IPS-18c (cell line): ENCODE measurements around the gene NT5E.
A peak's percentile ranks its signal among the peaks of the same experiment; 100 is the strongest.

Experiments used
- H3K4me3 ChIP-seq: 2 replicates; pipeline ENCODE4 v1.7.0; 2013; ENCODE audit warnings: low read depth, mild to moderate bottlenecking, low read length, moderate library complexity; ENCODE audit not compliant: insufficient read depth
- H3K9me3 ChIP-seq: one replicate; pipeline ENCODE4 v1.6.1; 2013; ENCODE audit warnings: mild to moderate bottlenecking, low read length, moderate library complexity; ENCODE audit not compliant: control insufficient read depth, insufficient read depth

NT5E gene

DNA sequence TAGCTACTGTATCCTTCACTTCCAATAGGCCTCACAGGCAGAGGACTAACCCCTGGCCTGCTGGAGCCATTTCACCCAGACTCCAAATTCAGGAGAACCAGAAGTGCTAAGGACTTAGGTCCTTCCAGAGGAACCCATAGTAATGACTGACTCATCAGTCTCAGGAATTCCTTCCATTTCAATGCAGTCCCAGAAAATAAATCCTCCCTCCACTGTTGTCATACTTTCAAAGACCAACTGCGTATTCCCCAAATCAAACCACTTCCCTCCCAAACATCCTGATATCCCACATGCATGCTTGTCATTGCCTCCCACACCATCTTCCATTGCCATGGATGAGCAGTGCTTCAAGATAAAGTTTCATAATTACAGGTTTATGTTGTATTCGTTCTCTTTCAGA, 31.8 kb upstream of the NT5E start:
- Histone ChIP-seq H3K9me3 (no peaks in the 10 kb centered on the region), H3K4me3 (no peak overlapping the region)

DNA sequence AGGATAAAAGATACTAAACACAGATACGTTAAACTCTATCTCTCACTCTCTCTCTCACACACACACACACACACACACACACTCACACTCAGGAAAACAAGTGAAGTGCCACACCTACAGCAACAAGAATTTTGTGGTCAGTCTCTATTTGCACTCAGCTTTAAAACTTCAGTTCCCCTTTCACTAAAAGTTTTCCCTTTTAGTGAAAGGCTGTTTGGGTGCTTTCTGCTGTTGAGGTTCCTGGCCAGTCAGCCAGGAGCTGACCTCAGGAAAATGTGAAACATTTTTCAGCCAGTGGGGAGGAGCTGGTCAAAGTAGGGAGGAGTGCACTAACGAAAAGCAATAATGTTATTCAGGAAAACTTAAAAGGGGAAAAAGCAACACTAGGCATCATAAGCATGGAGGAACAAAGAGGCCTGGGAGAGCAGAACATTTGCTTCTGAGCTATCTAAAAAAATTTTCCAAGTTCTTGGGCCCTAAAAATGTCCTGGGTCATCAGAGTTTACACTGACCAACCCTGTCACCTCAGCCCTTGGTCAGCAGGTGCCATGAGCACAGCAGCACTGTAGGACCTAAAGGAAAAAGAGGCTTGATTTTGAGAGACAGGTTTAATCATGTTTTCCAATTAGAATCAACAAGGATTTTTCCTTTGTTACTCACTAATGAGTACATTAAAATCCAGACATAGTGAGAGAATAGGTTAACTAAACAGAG, 30.7 kb upstream of the NT5E start:
- Histone ChIP-seq H3K4me3 (no peak overlapping the region), H3K9me3 (no peaks in the 10 kb centered on the region)

DNA sequence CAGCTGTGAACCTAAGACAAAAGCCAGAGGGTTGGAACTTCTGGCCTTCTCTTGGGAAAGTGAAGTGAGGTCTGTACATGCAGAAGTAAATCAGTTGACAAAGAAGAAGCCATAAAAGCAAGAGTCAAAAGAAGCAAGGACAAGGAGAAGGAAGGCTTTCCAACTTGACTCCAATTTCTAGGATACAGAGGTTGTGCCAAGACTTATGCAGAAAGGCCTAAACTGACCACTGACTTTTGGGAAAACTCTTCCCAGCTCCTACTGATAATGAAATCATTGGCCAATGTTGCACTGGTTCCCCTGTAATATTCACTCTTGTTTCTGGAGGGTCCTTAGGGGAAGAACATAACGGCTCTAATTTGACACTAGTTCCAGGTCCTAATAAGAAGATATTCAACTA, 29.3 kb upstream of the NT5E start:
- Histone ChIP-seq H3K9me3 (no peaks in the 10 kb centered on the region), H3K4me3 (no peak overlapping the region)

DNA sequence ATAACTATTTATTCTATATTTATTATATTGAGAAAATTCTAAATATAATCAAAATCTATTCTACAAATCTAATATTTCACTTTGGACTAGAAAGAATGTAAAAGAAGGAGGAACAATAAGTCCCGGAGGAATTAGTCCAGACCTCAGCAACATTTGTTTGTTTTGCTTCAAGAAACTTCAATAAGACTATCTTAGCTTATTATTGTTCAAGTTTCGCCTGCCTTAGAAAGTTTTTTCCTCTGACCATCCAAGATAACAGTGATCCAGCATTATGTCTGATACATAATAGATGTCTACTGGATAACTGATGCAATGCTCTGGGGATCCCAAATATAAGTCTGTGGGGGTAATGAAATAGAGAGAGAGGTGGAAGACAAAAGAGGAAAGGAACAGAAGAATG, 28.7 kb upstream of the NT5E start:
- H3K9me3 ChIP-seq, result no peaks in the 10 kb centered on the region

DNA sequence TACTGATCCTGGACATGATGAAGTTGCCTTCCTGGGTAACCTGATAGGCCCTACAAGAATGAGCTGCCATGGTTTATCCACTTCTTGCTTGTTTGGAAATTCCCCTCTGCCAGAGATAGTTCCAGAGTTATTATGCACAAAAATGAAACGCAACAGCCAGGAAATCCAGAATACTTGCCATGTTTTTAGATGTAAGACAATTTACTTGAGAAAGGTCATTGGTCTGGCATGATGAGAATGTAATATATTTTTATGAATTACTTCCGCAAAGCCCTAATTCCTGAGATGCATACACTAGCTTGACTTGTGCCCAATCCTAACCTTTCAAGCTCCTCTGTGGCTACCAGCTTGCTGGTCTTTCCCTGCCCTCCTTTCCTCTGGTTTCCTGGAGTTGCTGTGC, 27.9 kb upstream of the NT5E start:
- Histone ChIP-seq H3K4me3 (no peak overlapping the region), H3K9me3 (no peaks in the 10 kb centered on the region)

More for the DNA sequence above, 28.7 kb upstream of the NT5E start:
- H3K4me3 ChIP-seq, result no peak overlapping the region

DNA sequence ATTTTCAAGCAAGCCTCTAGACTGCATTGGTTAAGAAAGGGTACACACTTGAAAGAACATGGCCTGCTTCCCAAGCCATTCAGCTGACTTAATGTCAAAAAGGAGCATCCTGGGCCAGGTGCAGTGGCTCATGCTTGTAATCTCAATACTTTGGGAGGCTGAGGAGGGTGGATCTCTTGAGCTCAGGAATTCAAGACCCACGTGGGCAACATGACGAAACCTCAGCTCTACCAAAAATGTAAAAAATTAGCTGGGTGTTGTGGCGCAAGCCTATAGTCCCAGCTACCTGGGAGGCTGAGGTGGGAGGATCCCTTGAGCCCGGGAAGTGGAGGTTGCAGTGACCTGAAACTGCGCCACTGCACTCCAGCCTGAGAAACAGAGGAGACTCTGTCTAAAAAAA, 26.9 kb upstream of the NT5E start:
- Histone ChIP-seq H3K4me3 (no peak overlapping the region), H3K9me3 (no peaks in the 10 kb centered on the region)

DNA sequence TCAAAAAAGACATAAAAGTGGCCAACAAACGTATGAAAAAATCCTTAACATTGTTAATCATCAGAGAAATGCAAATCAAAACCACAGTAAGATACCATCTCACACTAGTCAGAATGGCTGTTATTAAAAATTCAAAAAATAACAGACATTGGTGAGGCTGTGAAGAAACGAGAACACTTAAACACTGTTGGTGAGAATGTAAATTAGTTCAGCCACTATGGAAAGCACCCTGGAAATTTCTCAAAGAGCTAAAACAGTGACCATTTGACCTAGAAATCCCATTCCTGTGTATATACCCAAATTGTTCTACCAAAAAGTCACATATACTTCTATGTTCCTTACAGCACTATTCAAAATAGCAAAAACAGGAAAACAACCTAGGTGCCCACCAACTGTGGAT, 24.9 kb upstream of the NT5E start:
- H3K4me3 ChIP-seq, result no peak overlapping the region
- H3K9me3 ChIP-seq, result no peaks in the 10 kb centered on the region

DNA sequence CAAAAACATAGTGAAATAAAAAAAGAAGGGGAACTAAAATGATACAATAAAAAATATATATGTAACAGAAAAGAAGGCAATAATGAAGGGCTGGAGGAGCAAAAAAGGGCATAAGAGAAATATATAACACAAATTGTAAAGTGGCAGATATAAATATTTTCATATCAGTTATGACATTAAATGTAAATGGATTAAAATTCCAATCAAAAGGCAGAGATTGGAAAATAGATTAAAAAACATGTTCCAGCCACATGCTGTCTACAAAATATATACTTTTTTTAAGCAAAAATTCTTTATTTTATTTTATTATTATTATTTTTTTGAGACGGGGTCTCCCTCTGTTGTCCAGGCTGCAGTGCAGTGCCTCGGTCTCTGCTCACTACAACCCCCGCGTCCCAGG, 23.9 kb upstream of the NT5E start:
- H3K4me3 ChIP-seq, result no peak overlapping the region

DNA sequence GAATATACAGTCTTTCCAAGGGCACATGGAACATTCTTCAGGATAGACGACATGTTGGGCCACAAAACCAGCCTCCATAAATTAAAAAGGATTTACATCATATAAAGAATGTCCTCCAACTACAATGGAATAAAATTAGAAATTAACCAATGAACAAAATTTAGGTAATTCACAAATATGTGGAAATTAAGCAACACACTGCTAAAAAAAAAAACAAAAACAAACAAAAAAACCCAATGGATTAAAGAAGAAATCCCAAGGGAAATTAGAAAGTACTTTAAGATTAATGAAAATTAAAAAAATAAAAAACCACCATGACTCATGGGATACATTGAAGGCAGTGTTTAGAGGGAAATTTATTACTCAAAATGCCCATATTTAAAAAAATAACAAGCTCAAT, 21.4 kb upstream of the NT5E start:
- Histone ChIP-seq H3K4me3 (no peak overlapping the region), H3K9me3 (peaks cover 2% of the 10 kb centered on the region)

More for the DNA sequence above, 23.9 kb upstream of the NT5E start:
- no peaks in the 10 kb centered on the region for H3K9me3 ChIP-seq

DNA sequence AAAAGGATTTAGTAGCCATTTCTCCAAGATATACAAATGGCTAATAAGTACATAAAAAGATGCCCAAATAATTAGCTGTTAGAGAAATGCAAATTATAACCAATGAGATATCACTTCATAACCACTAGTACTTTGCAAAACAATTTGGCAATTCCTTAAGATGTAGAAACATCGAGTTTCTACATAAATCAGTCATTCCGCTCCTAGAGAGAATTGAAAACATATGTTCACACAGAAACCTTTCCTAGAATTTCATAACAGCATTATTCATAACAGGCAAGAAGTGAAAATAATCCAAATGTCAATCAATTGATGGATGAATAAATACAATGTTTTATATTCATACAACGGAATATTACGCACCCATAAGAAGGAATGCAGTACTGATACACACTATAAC, 20.5 kb upstream of the NT5E start:
- Histone ChIP-seq H3K9me3 (peaks cover 2% of the 10 kb centered on the region), H3K4me3 (no peak overlapping the region)

DNA sequence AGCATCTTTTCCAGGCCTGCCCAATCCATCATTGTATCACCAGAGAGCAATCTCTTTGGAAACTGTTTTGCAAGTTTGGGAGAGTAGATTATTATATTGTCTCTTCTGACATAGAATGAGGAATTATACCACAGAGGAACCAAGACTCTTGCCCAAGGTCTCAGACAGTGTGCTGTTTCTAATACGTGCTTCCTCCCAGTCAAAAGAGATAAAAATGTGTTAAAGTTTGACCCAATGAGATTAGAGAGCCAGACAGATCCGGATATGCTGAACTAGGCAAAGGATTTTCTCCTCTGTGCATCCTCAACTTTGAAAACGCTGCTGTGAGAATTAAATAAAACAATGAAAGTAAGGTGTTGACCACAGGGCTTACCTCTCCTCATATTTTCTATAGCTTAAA, 18.6 kb upstream of the NT5E start:
- peaks cover 2% of the 10 kb centered on the region for H3K9me3 ChIP-seq
- no peak overlapping the region for H3K4me3 ChIP-seq

DNA sequence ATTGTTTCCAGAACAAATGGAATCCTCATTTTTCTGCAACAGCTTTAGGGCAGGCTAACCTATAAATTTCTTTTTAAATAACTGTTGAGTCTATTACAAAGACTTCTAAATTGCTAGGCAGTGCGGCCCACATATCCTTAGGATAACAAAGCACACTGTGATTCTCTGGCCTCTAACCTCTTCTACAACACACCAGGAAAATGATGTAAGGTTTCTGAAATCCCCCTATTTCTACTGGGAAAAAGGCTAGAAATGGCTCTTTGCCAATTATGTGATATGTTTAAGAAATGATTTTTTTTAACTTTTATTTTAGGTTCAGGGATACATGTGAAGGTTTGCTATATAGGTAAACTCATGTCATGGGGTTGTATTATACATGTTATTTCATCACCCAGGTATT, 17.3 kb upstream of the NT5E start:
- Histone ChIP-seq H3K4me3 (no peak overlapping the region), H3K9me3 (peaks cover 2% of the 10 kb centered on the region)

DNA sequence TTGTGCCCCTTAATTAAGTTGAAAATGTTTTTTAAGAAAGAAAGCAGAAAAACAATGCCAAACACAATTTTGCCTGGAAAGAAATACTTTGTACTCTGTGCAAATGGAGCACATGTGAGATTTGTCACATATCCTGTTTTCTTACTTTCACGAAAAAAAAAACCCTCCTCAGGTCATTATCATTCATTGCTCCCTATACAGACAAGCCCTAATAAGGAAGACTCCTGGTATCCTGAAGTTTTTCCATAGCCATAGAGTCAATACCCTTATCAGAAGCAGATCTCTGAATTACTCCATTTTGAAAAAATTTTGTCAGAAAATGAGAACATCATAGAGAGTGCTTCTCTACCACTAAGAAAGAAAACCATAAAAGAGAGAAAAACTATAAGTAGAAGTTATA, 14.0 kb upstream of the NT5E start:
- Histone ChIP-seq H3K9me3 (peaks cover 2% of the 10 kb centered on the region), H3K4me3 (no peak overlapping the region)

DNA sequence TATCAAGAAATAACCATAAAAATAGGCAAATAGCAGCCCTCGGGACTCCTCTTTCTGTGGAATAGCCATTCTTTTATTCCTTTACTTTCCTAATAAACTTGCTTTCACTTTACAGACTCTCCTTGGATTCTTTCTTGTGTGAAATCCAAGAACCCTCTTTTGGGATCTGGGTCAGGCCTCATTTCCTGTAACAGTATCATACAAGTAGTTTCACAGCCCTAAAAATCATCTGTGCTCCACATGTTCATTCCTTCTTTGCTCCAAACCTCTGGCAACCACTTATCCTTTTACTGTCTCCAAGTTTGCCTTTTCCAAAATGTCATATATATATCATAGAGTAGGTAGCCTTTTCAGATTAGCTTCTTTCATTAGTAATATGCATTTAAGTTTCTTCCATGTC, 13.5 kb upstream of the NT5E start:
- no peak overlapping the region for H3K4me3 ChIP-seq

DNA sequence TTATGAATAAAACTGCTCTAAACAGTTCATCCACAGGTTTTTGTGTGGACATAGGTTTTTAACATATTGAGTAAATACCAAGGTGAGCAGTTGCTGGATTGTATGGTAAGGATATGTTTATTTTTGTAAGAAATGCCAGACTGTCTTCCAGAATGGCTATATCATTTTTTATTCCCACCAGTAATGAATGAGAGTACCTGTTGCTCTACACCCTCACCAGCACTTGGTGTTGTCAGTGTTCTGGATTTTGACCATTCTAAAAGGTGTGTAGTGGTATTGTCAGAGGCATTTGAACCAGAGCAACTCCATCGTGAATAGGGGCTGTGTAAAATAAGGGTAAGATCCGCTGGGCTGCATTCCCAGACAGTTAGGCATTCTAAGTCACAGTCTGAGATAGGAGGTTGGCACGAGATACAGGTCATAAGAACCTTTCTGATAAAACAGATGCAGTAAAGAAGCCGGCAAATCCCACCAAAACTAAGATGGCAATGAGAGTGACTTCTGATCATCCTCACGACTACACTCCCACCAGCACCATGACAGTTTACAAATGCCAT, 12.9 kb upstream of the NT5E start:
- Histone ChIP-seq H3K4me3 (no peak overlapping the region), H3K9me3 (peaks cover 2% of the 10 kb centered on the region)

More for the DNA sequence above, 13.5 kb upstream of the NT5E start:
- peaks cover 2% of the 10 kb centered on the region for H3K9me3 ChIP-seq

DNA sequence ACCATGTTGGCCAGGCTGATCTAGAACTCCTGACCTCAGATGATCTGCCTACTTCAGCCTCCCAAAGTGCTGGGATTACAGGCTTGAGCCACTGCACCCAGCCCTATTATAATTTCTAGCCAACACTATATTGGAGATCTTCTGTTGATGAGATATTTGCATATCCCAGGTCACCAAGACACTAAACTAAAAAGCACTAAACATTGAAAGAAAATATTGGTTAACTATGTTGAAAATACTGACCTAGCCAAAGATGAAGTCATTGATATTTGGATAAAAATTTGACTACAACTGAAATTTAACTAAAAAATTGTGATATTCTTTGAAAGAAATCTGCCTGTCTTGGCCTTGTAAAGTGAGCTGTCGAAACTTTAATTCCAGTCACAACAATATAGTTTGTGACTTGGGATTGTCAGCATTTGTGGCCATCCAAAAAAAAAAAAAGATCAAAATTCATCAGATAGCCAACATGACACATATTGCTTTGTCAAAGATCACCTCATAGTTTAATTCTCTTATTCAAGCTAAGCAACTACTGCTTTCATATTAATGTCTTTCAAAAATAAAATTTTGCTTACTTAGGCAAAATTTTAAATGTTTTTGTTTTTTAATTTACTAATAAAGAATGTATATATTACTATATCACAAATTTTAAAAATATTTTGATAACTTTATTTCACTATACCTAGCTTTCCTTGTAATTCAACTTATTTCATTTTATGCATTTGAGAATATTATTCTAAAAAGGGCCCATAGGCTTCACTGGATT, 6.3 kb upstream of the NT5E start:
- H3K4me3 ChIP-seq, result no peak overlapping the region
- H3K9me3 ChIP-seq, result no peaks in the 10 kb centered on the region

DNA sequence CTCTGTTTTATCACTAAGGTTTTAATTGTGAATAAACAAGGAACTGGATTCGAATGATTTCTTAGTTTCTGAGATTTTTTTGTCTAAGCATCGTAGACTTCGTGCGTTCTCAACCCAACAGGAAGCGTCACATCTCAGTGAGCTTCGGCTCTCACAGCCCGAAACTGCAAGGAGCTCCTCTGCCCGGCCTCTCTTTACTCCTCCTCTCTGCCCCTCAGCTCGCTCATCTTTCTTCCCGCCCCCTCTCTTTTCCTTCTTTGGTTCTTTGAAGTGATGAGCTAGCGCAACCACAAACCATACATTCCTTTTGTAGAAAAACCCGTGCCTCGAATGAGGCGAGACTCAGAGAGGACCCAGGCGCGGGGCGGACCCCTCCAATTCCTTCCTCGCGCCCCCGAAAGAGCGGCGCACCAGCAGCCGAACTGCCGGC, 480 bp upstream of the NT5E start:
- H3K4me3 ChIP-seq, result peak overlapping the region; percentile 81
- peaks cover 2% of the 10 kb centered on the region for H3K9me3 ChIP-seq

DNA sequence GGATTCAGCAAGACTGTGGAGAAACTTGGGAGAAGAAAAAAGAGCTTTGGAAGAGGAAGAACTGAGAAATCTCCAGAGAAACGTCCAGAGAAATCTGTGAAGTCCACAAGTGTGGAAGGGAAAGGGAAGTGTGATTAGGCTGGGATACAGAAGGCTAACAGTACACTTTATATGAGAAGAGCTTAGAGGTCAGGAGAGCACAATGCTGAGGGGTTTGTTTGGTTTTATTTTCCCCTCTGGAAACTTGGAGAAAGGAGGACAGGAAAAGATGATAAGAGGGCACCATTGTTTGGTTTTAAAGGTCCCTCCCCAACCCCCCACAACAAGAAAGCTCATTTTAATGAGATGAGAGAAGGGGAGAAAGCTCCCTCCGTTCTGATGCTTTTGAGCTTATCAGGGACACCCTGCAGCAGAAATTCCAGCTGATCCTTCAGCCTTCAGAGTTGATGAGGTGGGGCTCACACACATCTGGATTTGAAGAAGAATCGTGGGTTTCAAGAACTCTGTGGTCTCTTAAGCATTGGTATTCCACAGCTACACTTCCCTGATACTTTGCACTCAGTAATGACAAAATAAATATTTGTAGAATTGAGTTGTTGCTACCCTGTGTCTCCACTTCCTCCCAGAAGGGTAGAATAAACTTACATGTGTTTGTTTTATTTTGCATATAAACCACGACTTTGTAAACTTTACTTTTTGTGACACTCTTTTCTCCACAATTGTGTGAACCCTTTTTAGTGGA, 1.9 kb downstream of the NT5E start:
- H3K4me3 ChIP-seq, result no peak overlapping the region
- peaks cover 2% of the 10 kb centered on the region for H3K9me3 ChIP-seq
